Endothelial cell (in vitro differentiated cells): ENCODE measurements around the gene KCNT2. TPM values are rescaled to one million over a fixed set of nuclear protein-coding genes. Genes with fewer than 3 reads are reported as not detected.
A peak's percentile ranks its signal among the peaks of the same experiment; 100 is the strongest.

Experiments
- microRNA-seq: library from miRNA; unstranded; fragments of <30 nt; microRNA quantifications from one replicate; pipeline ENCODE4, GENCODE V29; 2020; ENCODE audit not compliant: unreplicated experiment
- total RNA-seq: library from RNA; stranded (reverse); fragmentation: NEBNext Ultra II Directional; extraction: Animal tissue kit (Norgen Biotek cat#: 25700); gene quantifications from one replicate; pipeline ENCODE4 v1.2.1, GENCODE V29; 2021; ENCODE audit not compliant: unreplicated experiment

KCNT2 gene
- total RNA-seq, 1 donor from 2014 or later, result 7.1 TPM

Small RNA genes within 50 kb of the gene (microRNA-seq; reads per million reads assigned to microRNA genes)
- gene MIR4735, result 0.83 reads per million, percentile 7 among the genes with 10 or more reads in this experiment

Other genes with a start within 250 kb of the KCNT2 start
- 67.9 TPM for gene CFH, start 43.6 kb upstream of the KCNT2 start, total RNA-seq
- not detected for gene CFHR3, start 166.4 kb upstream of the KCNT2 start, total RNA-seq
- gene CFHR1, start 211.3 kb upstream of the KCNT2 start, total RNA-seq, result 0.49 TPM